GM19043 (cell line): ENCODE data around the gene TSSK3.

Experiments
- ATAC-seq: cut with Tn5 transposase; IDR thresholded peaks from one replicate; pipeline ENCODE4 v1.9.1; 2021; ENCODE audit warnings: low read depth; ENCODE audit not compliant: unreplicated experiment

Gene TSSK3

DNA sequence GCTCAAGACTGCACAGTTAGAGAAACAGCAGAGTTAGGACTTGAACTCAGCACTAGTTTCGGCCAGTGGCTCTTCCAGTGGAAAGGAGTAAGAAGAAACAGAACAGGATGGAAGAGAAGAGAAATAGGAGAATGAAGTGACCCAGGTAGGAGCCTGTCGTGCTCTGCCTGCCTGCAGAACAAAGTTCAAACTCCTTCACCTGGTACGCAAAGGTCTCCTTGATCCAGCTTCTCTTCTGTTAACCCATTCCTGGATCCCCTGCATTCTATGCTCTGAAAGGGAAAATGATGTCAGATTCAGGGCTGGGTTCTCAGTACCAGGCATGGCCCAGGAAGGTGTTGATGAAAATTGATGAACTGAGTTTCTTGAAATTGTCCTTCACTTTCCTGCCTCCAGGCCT lies 3.9 kb upstream of the TSSK3 start:
- ATAC-seq: no peak

DNA sequence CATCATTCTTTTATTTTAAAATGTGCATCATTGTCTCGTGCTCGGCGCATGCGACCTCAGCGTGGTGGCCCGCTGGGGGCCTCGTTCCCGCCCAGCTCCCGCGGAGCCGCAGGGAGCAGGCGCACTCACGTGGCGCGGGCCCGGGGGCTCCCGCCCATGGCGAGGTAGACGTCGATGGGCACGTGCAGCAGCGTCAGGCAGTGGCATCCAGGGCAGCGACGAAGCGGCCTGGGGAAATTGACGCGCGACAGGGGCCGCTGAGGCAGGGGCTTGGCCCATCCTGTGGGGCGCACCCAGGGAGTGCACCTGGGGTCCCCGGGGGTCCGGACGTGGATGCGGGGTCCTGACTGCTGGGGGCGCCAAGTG lies 1.0 kb upstream of the TSSK3 start:
- no peak for ATAC-seq

DNA sequence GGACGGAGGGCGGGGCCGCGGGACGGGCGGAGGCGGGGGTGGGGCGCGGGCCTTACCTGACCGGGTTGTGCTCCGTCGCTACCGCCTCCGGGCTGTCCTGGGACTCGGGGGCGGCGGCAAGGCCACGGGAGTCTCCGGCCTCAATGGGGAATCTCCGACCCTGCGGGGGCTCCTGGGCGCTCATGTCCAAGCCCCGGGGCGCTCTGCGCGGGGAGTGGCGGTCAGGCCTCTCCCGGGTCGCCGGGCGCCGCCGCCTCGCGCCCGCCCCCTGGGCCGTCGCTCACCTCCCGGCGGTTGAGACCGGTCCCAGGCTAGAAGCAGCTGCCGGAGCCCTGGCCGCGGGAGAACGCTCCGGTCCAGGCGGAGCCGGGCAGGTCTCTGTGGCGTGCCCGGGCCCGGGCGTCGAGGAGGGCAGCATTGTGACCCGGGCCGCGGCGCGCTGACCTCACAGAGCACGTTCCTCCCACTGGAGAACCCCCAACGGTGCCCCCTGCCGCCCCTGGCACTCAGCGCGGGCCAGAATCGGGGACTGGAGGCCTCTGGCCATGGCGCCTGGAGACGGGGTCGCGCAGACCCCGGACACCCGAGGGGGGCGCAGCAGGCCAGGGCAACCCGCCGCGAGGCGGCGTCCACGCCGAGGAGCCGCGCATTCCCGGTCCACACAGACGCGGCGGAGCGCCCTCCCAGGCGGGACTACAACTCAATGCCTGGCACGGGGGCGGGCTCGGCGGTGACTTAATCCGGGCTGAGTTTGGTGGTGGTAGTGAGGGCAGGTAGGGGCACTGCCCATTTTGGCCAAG lies 465 bp upstream of the TSSK3 start:
- no peak for ATAC-seq

DNA sequence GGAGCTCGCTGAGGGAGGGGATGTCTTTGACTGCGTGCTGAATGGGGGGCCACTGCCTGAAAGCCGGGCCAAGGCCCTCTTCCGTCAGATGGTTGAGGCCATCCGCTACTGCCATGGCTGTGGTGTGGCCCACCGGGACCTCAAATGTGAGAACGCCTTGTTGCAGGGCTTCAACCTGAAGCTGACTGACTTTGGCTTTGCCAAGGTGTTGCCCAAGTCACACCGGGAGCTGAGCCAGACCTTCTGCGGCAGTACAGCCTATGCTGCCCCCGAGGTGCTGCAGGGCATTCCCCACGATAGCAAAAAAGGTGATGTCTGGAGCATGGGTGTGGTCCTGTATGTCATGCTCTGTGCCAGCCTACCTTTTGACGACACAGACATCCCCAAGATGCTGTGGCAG lies 1.4 kb downstream of the TSSK3 start:
- ATAC-seq: no peak

DNA sequence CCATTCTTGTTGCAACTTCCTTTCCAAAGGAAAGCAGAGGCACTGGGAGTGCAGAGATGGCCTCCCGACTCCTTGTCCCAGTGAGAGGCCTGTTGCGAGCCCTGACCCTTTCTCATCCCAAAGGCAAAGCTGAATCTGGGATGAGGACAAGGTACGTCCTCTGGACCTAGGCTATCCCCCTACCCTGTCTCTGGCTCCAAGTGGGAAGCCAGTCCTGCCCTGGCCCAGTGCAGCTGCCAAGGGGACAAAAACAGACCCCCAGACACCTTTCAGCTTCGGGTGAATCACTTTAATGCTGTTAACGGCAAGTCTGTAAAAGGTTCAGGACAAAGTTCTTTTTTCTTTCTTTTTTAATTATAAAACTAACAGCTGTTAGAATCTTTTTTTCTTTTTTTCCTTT lies 2.5 kb downstream of the TSSK3 start:
- ATAC-seq: no peak

DNA sequence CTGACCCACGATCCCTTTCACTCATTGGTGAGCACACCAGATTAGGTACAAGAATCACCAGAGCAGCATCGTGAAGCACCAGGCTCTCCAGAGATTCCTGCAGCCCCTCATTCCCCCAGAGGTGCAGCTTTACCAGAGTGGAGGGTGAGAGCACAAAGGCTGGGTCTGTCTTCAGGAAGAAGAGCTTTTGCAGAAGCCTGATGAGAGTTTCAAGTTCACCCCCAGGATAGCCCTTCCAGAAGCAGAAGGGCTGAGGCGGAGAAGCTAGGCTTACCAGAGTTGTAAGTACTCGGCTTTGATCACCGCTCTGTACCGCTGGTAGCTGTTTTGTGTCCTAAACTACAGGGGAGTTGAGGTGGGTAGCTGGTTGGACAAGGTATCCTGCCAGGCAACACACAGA lies 3.1 kb downstream of the TSSK3 start:
- no peak for ATAC-seq

DNA sequence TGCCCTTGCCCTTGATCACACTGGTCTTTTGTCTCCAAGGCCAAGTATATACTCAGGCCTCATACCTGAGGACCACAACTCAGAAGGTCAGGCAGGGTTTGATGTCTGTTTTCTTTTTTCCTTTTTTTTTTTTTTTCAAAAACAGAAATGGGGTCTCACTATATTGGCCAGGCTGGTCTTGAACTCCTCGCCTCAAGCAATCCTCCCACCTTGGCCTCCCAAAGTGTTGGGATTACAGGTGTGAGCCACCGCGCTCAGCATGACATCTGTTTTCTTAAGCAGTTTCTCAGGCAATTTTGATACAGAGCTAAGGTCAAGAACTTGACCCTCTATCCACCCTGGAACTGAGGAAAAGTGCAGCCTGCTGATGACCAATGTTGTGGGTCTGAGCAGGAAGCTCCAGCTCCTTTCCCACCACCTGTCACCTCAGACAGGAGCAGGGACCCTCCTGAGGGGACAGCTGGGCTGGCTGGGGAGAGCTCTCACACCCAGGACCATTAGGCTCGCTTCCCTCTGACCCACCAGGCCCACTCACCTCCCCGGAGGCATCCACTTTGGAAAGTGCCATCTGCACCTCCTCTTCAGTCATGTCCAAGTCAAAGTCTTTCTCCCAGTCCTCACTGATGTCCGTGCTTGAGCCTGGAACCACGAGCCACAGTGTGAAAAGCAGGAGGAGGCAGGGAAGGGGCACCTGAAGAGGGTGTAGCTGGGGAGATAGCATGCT lies 5.7 kb downstream of the TSSK3 start:
- ATAC-seq: no peak

DNA sequence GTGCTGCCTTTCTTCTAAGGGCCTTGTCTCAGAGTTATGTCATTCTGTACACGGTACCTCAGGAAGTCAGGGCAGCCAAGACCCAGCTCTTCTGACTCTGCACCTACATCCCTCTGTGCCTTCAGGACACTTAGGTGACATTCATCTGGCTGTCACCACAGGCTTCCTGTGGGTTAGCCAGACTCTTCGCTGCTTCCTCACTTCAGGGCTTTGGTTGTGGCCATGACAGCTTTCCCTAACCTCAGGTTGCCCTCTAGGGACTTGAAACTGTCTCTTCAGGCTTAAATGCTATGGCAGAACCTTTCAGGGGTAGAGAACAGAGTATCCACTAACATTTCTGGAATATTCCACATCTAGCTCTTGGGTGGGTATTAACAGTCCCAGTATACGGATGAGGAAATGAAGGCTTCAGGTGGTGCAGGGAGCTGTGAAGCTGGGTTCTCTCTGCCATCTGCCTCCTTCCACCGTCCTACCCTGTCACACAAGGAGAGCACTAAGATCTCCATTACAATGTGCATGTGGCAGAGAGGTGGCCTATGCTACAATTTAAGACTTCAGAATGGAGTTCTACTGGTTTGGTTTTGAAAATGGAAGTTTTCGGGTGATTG lies 9.9 kb downstream of the TSSK3 start:
- ATAC-seq: no peak

DNA sequence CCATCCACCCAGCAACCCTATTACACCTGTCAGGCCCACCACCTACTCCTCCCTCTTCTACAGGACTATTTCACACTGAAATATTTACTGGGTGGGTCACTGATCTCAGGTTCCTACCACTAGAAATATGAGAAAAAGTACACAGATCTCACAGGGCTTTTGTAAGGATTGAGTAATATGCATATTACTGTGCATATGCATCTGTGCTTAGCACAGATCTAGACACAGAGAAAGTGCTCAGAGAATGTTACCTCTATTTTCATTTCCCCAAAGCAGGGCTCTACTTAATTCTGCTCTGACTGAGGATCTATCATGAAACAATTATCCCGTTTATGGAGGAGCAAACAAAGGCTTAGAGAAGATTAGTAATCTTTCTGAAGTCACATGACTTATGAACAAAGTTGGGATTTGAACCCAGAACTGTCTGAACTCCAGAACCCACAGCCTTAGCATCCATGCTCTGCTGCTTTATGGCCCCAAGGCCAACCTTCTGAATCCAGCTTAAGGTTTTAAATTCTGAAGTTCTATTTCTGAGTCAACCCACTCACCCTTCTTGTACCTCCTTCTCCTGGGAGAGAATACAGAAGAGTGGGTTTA lies 11.8 kb downstream of the TSSK3 start:
- ATAC-seq: no peak

DNA sequence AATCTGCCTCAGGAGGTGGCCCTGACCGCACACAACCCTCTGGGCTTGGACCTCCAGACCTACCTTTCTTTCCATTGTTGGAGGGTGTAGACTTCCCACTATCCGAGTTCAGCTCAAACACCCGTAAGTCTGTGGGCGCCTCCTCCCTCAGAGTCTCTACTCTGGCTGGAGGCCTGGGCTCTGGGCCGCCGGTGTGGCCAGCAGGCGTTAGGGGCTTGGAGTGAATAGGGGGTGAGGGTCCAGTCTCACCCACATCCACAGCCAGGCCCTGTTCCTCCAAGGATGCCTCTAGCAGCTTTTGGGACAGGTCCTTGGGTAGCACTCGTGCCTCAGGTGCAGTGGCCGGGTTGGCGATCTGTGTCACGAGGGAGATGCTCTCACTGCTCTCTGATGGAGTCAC lies 13.9 kb downstream of the TSSK3 start:
- ATAC-seq: no peak

DNA sequence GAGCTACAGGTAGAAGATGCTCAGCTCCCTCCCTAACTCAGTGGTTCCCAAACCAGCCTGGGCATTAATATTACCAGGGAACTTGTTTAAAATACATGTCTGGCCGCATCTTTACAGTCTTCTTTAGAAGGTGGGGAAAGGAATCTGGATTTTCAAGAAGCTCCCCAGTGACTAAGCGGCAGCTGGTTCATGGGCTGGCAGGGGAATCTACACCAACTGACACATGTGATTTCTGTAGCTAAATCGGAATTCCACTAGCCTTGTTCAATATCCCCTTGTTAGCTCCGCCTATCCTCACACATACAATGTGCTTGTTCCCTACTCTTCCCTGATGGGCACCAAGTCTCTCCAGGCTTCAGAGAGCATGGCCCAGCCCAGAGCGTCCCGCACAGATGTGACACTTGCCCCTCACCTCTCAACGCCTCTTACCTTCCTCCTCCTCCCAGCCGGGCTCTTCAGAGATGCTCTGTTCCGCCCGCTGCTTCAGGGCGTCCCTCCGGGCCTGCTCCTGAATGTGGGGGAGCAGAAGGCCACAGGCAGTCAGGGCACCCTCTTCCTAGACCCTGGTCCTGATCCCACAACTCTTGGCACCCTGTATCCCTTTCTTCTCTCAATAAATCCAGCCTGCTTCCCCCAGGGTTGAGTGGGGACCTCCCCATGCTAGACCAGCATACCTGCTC lies 15.3 kb downstream of the TSSK3 start:
- ATAC-seq: no peak

DNA sequence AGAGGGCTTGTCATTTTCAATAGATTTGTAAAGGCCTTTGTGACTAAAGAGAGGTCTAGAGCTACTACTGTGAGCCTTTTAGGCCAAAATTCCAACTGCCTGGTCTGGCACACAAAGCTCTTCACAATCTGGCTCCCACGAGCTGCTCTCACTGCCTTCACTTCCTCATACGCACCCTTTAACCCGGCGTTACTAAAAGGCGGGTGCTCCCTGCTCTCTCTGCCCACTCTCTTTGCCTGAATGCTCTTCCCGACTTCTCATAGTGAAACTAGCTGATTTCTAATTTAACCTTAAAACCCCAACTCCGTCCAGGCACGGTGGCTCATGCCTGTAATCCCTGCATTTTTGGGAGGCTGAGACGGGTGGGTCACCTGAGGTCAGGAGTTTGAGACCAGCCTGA lies 17.7 kb downstream of the TSSK3 start:
- no peak for ATAC-seq

DNA sequence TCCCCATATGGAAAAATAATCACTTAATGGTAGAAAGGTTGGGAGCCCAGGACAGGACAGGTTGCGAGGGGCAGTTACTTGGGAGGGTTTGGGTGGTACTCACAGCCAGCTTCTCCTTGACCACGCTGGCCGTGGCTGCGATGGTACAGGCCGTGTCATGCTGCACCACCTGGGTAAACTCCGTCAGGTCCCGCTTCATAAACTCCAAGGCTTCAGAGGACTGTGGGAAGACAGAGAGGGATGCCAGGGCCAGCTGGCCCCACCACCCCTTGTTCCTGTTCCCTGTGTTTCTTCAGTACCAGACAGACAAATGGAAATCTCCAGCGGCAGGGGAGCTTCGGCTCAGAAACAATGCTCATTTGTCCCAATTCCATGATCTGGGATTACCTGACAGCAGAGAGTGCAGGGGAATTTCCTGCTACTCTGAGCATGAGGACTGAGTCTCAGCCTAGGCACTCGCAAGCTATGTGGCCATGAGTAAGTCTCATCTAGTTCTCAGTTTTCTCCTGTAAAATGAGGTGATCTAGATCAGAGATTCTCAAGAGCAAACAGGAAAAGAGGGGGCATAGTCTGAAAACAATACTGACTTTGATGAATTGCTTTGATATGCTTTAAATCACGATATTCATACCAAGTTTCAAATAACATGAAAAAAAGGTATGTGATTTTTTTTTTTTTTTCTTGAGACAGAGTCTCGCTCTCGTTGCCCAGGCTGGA lies 24.5 kb downstream of the TSSK3 start:
- ATAC-seq: no peak

DNA sequence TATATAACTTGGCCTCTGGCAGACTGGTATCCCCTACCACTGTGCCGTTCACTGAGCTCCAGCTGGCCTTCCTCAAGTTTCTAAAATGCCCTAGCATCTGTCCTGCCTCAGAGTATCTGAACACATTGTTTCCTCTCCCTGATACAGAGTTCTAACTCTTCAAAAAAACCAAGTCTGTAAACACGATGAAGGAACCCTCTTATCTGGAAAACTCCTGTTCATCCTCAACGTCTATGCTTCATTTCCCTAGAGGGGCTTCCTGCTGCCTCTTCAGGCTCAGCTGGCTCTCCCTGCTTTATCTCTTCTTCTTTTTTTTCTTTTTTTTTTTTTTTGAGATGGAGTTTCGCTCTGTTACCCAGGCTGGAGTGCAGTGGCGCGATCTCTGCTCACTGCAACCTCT lies 26.3 kb downstream of the TSSK3 start:
- no peak for ATAC-seq

DNA sequence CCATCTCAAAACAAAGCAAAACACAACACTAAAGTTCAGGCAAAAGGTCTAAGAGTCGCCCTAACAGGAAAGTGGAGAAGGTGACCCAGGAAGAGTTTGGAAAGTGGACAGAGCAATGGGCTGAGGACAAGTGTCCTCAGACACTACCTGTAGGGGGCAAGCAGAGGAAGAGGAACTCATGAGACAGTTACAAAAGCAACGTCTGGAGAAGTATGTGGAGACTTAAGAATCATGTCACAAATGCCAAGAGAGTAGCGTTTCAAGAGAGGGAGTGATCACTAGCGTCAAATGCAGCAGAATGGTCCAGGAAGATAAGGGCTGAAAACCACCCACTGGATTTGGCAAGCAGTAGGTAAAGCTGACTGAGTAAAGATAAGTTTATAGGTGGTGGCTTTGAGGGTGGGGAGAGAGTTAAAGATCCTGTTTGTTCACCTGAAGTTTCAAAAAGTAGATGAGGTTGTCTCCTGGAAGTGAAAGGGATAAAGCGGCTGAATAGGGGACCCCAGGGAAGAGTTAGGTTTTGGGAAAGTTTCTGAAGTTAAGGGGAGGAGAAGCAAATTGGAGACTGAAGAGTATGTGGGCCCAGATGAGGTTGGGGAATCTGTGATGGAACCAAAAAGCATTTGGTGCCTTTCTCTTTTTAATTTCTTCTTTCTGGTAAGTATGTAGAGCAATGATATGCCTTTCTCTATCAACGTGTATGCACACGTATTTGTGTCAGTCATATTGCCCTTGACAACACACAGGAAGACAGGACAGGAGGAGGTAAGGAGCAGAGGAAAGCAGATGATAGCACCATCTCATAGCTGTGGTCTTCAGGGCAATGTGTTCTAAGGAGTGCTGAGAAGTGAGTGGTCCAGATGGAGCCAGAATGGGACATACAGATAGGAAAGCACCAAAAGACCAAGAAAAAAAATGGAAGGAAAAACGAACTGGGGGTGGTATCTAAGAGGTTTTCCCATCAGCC lies 28.8 kb downstream of the TSSK3 start:
- no peak for ATAC-seq

DNA sequence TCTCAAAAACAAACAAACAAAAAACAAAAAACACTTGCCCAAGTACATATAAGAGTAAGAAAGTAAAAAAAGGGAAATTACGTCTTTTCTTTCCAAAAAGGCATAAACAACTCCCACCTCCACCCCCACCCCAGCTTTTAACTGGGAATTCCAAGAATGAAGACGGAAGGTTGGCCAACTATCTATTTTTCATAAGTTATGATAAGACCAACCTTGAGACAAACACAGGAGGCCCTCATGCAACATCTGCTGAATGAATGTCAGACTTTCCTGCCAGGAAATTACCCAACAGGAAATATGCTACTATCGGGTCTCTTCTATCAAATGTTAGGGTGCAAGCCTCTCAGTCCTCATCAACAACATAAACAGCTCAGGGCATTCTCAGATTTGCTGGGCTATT lies 30.0 kb downstream of the TSSK3 start:
- no peak for ATAC-seq

DNA sequence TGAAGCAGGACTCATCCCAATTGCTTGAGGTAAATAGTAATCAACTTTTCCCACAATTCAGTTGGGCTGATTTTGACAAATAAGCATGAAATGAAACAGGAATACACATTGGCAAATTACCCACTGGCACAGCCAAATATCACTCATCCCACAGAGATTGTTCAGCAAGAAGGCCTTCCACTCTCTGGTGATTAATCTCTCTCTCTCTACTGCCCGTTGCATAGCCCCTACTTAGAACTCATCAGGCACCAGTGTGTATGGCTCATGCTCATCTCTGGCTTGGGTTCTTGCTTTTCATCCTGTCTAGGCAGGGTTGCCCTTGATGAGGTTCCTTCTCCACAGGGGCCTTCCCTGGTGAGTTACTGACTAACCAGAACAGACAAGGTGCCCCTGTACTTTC lies 30.8 kb downstream of the TSSK3 start:
- ATAC-seq: no peak

DNA sequence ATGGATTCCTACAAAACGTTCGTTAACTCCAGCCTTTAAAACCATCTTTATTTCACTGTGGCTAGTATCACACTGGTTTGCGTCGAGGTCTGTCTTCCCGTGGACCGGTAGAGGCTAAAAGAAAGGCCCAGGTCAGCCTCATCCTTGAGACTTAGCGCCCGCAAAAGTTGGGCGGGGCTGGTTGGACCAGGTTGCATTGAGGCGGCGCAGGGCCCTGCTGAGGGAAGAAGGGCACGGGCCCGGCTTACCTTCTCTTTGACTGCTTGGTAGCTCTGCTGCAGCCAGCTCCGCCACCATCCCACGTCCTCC lies 31.4 kb downstream of the TSSK3 start:
- no peak for ATAC-seq

DNA sequence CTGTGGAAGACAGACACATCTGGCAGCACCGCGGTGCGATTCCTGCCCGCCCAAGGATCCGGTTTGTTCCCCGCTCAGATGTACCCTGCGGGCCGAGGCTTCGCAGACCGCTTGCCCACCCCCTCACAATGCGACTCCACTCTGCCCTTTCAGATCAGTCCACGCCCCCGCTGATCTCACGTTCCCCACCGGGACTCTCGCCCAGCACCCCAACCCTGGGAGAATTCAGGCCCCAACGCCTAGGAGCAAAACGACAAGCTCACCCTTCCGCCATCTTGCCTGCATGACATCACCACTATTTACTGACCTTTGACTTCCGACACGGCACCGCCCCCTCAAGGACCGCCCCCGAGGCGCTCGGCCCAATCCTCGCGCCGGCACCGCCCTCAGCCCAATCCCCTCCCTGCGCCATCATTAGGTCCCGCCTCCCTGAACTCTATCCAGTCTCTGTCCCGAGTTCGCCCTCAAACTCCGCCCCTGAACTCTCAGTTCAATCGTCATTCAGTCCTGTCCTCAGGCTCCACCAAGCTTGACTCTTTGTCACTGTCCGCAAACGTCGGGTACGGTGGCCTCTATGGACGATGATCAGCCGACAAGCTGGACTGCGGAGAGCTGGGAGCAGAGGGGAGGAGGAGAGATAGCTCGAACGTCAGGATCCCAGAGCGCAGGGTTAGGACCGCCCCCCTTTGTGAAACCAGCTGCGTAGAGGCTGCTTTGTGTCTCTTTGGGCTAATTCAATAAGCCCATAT lies 32.0 kb downstream of the TSSK3 start, which contains the start of gene BSDC1:
Gene BSDC1 (minus strand): TSS at position 301 of the 749 bp plus-strand sequence. CDS start 27 bp downstream, at position 274.
- ATAC-seq: peak; percentile 95
